ENCODE results near the gene ATP8B4. TPM values are rescaled to one million over a fixed set of nuclear protein-coding genes. Genes with fewer than 3 reads are reported as not detected.

The ATP8B4 gene
- total and polyA plus RNA-seq, 10 of the 15 experiments (the other 5 are each of a cell fraction or from before 2014, with no cell fraction given), result 0.02 to 0.94 (median 0.19) TPM

- POLR2A ChIA-PET, result interaction anchor here (0.9 to 1.7 kb wide), 3 partner anchors 10 to 43 kb away, joined by 3 to 7 read pairs (median 5); no protein-coding TSS in a partner anchor
- no peak overlapping the region for H3K4me2 ChIP-seq (ENCODE audit: control insufficient read depth, insufficient read depth)
- no peaks in the 10 kb centered on the region; the same call in 2 of the 3 replicates for H3K9me3 ChIP-seq (replicated peaks; ENCODE audit: control insufficient read depth, insufficient read depth, low read length)
- SMC1A ChIA-PET (ENCODE audit: uncharacterized antibody, unreplicated experiment), result interaction anchor here (0.8 to 4.9 kb wide), 5 partner anchors 9 to 43 kb away, joined by 3 to 31 read pairs (median 4); no protein-coding TSS in a partner anchor
- CTCF ChIA-PET, result interaction anchor here (1.1 to 11.2 kb wide), 6 partner anchors 11 to 43 kb away, joined by 3 to 114 read pairs (median 5); no protein-coding TSS in a partner anchor
- H2AFZ ChIP-seq (ENCODE audit: control insufficient read depth, low read depth, low read length), result no peak overlapping the region; the same call in 1 of the 2 replicates
- no peaks in the 10 kb centered on the region for H4K20me1 ChIP-seq (ENCODE audit: control insufficient read depth, insufficient read depth)
- H3K27me3 ChIP-seq (replicated peaks in 1 of 2; ENCODE audit: control insufficient read depth in 2 of 2, insufficient read depth in 2 of 2, low read length in 1 of 2), result no peaks in the 10 kb centered on the region
- no peaks in the 10 kb centered on the region for H3K79me2 ChIP-seq (ENCODE audit: control insufficient read depth, insufficient read depth, low read length)
- H3K27ac ChIP-seq (ENCODE audit: control insufficient read depth, insufficient read depth), result no peak overlapping the region
- TF ChIP-seq RELB (IDR thresholded peaks at IDR 0.05; ENCODE audit: low read depth) (no peak), MTA2 (IDR thresholded peaks at IDR 0.05; ENCODE audit: low read depth) (peak; percentile 20; the same call in 1 of the 2 replicates), ESRRA (IDR thresholded peaks at IDR 0.05; ENCODE audit: low read length) (no peak)
- H3K36me3 ChIP-seq (ENCODE audit: control insufficient read depth in 2 of 2, insufficient read depth in 2 of 2, low read length in 1 of 2), result no peaks in the 10 kb centered on the region
- intact Hi-C loops (cut with micrococcal nuclease; ENCODE audit: unreplicated experiment), result no loop called here
- H3K9ac ChIP-seq (ENCODE audit: control insufficient read depth, insufficient read depth, low read length), result no peak overlapping the region
- RAD21 ChIA-PET (ENCODE audit: unreplicated experiment), result interaction anchor here (1.2 to 4.5 kb wide), 5 partner anchors 9 to 810 kb away, joined by 3 to 29 read pairs (median 3); no protein-coding TSS in a partner anchor
- FAIRE-seq, result no peak
- no peak overlapping the region for H3K4me3 ChIP-seq
- 30% methylated on average over 1 of the region's 1 CpG for WGBS (ENCODE audit: insufficient coverage, insufficient replicate concordance, low lambda C conversion rate, missing lambda C conversion rate)
- no peak for DNase-seq (ENCODE audit: low read depth, low spot score)
- ATAC-seq, result peak; percentile 36; the same call in 1 of the 3 replicates
- no peaks in the 10 kb centered on the region for H3K4me1 ChIP-seq (ENCODE audit: control insufficient read depth, insufficient read depth, low read length)
- in situ Hi-C loops (cut with MboI), result no loop called here
- BruUV-seq (replicated peaks), result no TSS peak
These were observed 72.9 kb downstream of the ATP8B4 start for GRCh38 chr15:50046159-50046558.

GRCh38 chr15:50044904-50045303 lies 74.1 kb downstream of the ATP8B4 start:
- POLR2A ChIA-PET, result no interaction called here
- no peak overlapping the region for H3K4me2 ChIP-seq (ENCODE audit: control insufficient read depth, insufficient read depth)
- H3K9me3 ChIP-seq (replicated peaks; ENCODE audit: control insufficient read depth, insufficient read depth, low read length), result no peaks in the 10 kb centered on the region; the same call in 2 of the 3 replicates
- DNase-seq (ENCODE audit: low read depth, low spot score) (no peak), ATAC-seq (no peak), FAIRE-seq (no peak)
- RAD21 ChIA-PET (ENCODE audit: unreplicated experiment), result interaction anchor here (0.6 to 4.5 kb wide), 4 partner anchors 26 to 573 kb away, joined by 3 to 29 read pairs (median 10); no protein-coding TSS in a partner anchor
- no peaks in the 10 kb centered on the region for H3K79me2 ChIP-seq (ENCODE audit: control insufficient read depth, insufficient read depth, low read length)
- no peak overlapping the region for H3K9ac ChIP-seq (ENCODE audit: control insufficient read depth, insufficient read depth, low read length)
- no peaks in the 10 kb centered on the region for H3K27me3 ChIP-seq (replicated peaks in 1 of 2; ENCODE audit: control insufficient read depth in 2 of 2, insufficient read depth in 2 of 2, low read length in 1 of 2)
- in situ Hi-C loops (cut with MboI) (no loop called here), intact Hi-C loops (cut with micrococcal nuclease; ENCODE audit: unreplicated experiment) (no loop called here)
- no peak overlapping the region for H3K27ac ChIP-seq (ENCODE audit: control insufficient read depth, insufficient read depth)
- WGBS (ENCODE audit: insufficient coverage, insufficient replicate concordance, low lambda C conversion rate, missing lambda C conversion rate), result 40% methylated on average over 2 of the region's 2 CpGs
- SMC1A ChIA-PET (ENCODE audit: uncharacterized antibody, unreplicated experiment), result interaction anchor here (1.4 to 4.9 kb wide), 3 partner anchors 32 to 41 kb away, joined by 4 to 31 read pairs (median 20); no protein-coding TSS in a partner anchor
- no peak overlapping the region for H3K4me3 ChIP-seq
- no peaks in the 10 kb centered on the region for H3K36me3 ChIP-seq (ENCODE audit: control insufficient read depth in 2 of 2, insufficient read depth in 2 of 2, low read length in 1 of 2)
- CTCF ChIA-PET, result interaction anchor here (1.1 to 11.2 kb wide), 5 partner anchors 36 to 42 kb away, joined by 3 to 114 read pairs (median 5); no protein-coding TSS in a partner anchor
- no peaks in the 10 kb centered on the region for H3K4me1 ChIP-seq (ENCODE audit: control insufficient read depth, insufficient read depth, low read length)
- H4K20me1 ChIP-seq (ENCODE audit: control insufficient read depth, insufficient read depth), result no peaks in the 10 kb centered on the region
- H2AFZ ChIP-seq (ENCODE audit: control insufficient read depth, low read depth, low read length), result no peak overlapping the region
- no TSS peak for BruUV-seq (replicated peaks)
- no peak for TF ChIP-seq EGR1 (IDR thresholded peaks at IDR 0.05; ENCODE audit: borderline replicate concordance in 1 of 2, low read depth in 2 of 2, low read length in 2 of 2)
- TF ChIP-seq BMI1 (IDR thresholded peaks at IDR 0.05; ENCODE audit: borderline replicate concordance), result no peak
- no peak for TF ChIP-seq RELB (IDR thresholded peaks at IDR 0.05; ENCODE audit: low read depth)
- no peak for TF ChIP-seq ZZZ3 (IDR thresholded peaks at IDR 0.05; ENCODE audit: control insufficient read depth, insufficient read length, low read depth)
- no peak for TF ChIP-seq TCF7 (IDR thresholded peaks at IDR 0.05; ENCODE audit: borderline replicate concordance)
- no peak for TF ChIP-seq NFIC (IDR thresholded peaks at IDR 0.05; ENCODE audit: low read depth, low read length)
- TF ChIP-seq MAX (IDR thresholded peaks at IDR 0.05; ENCODE audit: low read depth, low read length), result no peak
- TF ChIP-seq TCF12 (IDR thresholded peaks at IDR 0.05; ENCODE audit: low read depth, low read length), result no peak
- TF ChIP-seq SREBF2 (IDR thresholded peaks at IDR 0.05; ENCODE audit: low read length), result no peak
- no peak for TF ChIP-seq SUZ12 (IDR thresholded peaks at IDR 0.05; ENCODE audit: unreplicated experiment)
- TF ChIP-seq IKZF2 (IDR thresholded peaks at IDR 0.05), result no peak
- TF ChIP-seq ZNF274 (IDR thresholded peaks at IDR 0.05; ENCODE audit: insufficient read depth, insufficient read length), result no peak

All from GM12878 (cell line).